Subcutaneous abdominal adipose tissue (tissue), 5 donors: ENCODE measurements around the gene PARG.
"Not testable (repeated sequence)": the region's sequence is repeated elsewhere in the genome, so short reads cannot be mapped to it uniquely, and the experiment has no call there.

ENCODE experiments used
- H3K27ac ChIP-seq: one replicate; pipeline ENCODE4 v1.7.0; 2013; ENCODE audit warnings: low read depth, mild to moderate bottlenecking, inconsistent platforms, low read length, moderate library complexity
- H3K27me3 ChIP-seq, 5 donors: one replicate each; pipeline ENCODE4 v1.7.0; 2013; ENCODE audit warnings: low read length in 5 of 5, inconsistent platforms in 1 of 5; ENCODE audit not compliant: control insufficient read depth in 5 of 5, insufficient read depth in 4 of 5
- H3K36me3 ChIP-seq, 5 donors: one replicate each; pipeline ENCODE4 v1.7.0; 2013; ENCODE audit warnings: low read length in 5 of 5; ENCODE audit not compliant: control insufficient read depth in 5 of 5, insufficient read depth in 5 of 5
- H3K4me1 ChIP-seq, 5 donors: one replicate each; pipeline ENCODE4 v1.7.0; 2013; ENCODE audit warnings: low read length in 5 of 5, mild to moderate bottlenecking in 3 of 5, moderate library complexity in 1 of 5; ENCODE audit not compliant: control insufficient read depth in 5 of 5, insufficient read depth in 5 of 5
- H3K4me3 ChIP-seq, 5 donors: one replicate each; pipeline ENCODE4 v1.7.0; 2013; ENCODE audit warnings: low read length in 5 of 5, low read depth in 1 of 5
- H3K9ac ChIP-seq, 5 donors: one replicate each; pipeline ENCODE4 v1.7.0; 2013; ENCODE audit warnings: low read length in 5 of 5, mild to moderate bottlenecking in 4 of 5, moderate library complexity in 3 of 5
- H3K9me3 ChIP-seq, 5 donors: one replicate each; pipeline ENCODE4 v1.7.0; 2013; ENCODE audit warnings: low read length in 5 of 5; ENCODE audit not compliant: control insufficient read depth in 5 of 5
- donor health status: healthy.
- donor health status: healthy.
- donor health status: healthy.
- donor health status: healthy.
- donor health status: healthy.

Gene PARG

GRCh38 chr10:49908290-49909080, 33.3 kb downstream of the PARG start:
- not testable (repeated sequence) for H3K9ac ChIP-seq, H3K27me3 ChIP-seq, H3K9me3 ChIP-seq

GRCh38 chr10:49903829-49904228, 38.0 kb downstream of the PARG start:
- not testable (repeated sequence) for H3K9me3 ChIP-seq, H3K4me1 ChIP-seq, H3K27ac ChIP-seq, H3K4me3 ChIP-seq, H3K27me3 ChIP-seq, H3K9ac ChIP-seq, H3K36me3 ChIP-seq

More at GRCh38 chr10:49908290-49909080, 33.3 kb downstream of the PARG start:
- not testable (repeated sequence) for H3K4me1 ChIP-seq, H3K36me3 ChIP-seq, H3K4me3 ChIP-seq, H3K27ac ChIP-seq

- H3K4me1 ChIP-seq, H3K27ac ChIP-seq, H3K27me3 ChIP-seq, H3K9me3 ChIP-seq, H3K4me3 ChIP-seq, H3K36me3 ChIP-seq, H3K9ac ChIP-seq: not testable (repeated sequence)
Observed at GRCh38 chr10:49900406-49900805, 41.4 kb downstream of the PARG start.

GRCh38 chr10:49899999-49900398, 41.8 kb downstream of the PARG start:
- H3K27ac ChIP-seq, H3K4me1 ChIP-seq, H3K27me3 ChIP-seq, H3K9me3 ChIP-seq, H3K4me3 ChIP-seq, H3K36me3 ChIP-seq, H3K9ac ChIP-seq: not testable (repeated sequence)

- H3K36me3 ChIP-seq, H3K4me1 ChIP-seq, H3K27me3 ChIP-seq, H3K4me3 ChIP-seq, H3K27ac ChIP-seq, H3K9me3 ChIP-seq, H3K9ac ChIP-seq: not testable (repeated sequence)
Observed at GRCh38 chr10:49890025-49890424, 51.8 kb downstream of the PARG start.

GRCh38 chr10:49884739-49885331, 57.0 kb downstream of the PARG start:
- H3K27ac ChIP-seq, H3K36me3 ChIP-seq, H3K4me3 ChIP-seq, H3K4me1 ChIP-seq, H3K9ac ChIP-seq, H3K27me3 ChIP-seq, H3K9me3 ChIP-seq: not testable (repeated sequence)

- H3K36me3 ChIP-seq, H3K4me1 ChIP-seq, H3K9me3 ChIP-seq, H3K27me3 ChIP-seq, H3K4me3 ChIP-seq, H3K9ac ChIP-seq, H3K27ac ChIP-seq: not testable (repeated sequence)
Observed at GRCh38 chr10:49883852-49884251, 58.0 kb downstream of the PARG start.

GRCh38 chr10:49882327-49882726, 59.5 kb downstream of the PARG start:
- H3K4me3 ChIP-seq, H3K27me3 ChIP-seq, H3K9ac ChIP-seq, H3K9me3 ChIP-seq, H3K36me3 ChIP-seq, H3K27ac ChIP-seq, H3K4me1 ChIP-seq: not testable (repeated sequence)

GRCh38 chr10:49872740-49873139, 69.1 kb downstream of the PARG start:
- H3K4me3 ChIP-seq, H3K4me1 ChIP-seq: not testable (repeated sequence)

GRCh38 chr10:49871462-49871861, 70.4 kb downstream of the PARG start:
- not testable (repeated sequence) for H3K27me3 ChIP-seq, H3K4me1 ChIP-seq, H3K9me3 ChIP-seq, H3K27ac ChIP-seq, H3K36me3 ChIP-seq, H3K9ac ChIP-seq, H3K4me3 ChIP-seq

More at GRCh38 chr10:49872740-49873139, 69.1 kb downstream of the PARG start:
- H3K27me3 ChIP-seq, H3K9me3 ChIP-seq, H3K27ac ChIP-seq, H3K36me3 ChIP-seq, H3K9ac ChIP-seq: not testable (repeated sequence)
